ENCODE measurements around the gene CAST. TPM values are rescaled to one million over a fixed set of nuclear protein-coding genes. Genes with fewer than 3 reads are reported as not detected.

CAST gene
- total and polyA plus RNA-seq, 8 donors: 26.5 to 100 (median 63.6) TPM

DNA sequence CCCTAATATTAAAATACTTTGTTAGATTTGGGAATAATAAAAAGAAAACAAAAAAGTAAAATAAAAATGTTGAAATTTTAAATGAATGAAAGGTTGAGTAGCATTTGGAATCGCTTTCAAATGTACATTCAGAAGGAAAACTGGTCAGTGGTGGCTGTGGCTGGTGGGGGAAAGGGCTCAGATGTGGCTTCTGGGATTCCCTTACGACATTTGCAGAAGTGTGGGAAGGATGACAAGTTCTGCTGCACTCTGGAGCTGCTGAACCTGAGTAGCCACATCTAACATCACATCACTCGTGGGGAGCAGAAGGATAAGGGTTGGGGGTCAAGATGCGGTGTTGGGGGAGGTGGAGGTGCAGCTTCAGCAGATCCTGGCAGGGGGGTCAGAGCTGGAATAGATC lies 25.6 kb upstream of the CAST start:
- DNase-seq (no peak), ATAC-seq (no peak), FAIRE-seq (no peak)
- no peaks in the 10 kb centered on the region for H3K27me3 ChIP-seq
- WGBS, 2 donors: 88 to 94% methylated on average over 4 of the region's 4 CpGs
- intact Hi-C loops (cut with DNase I): no loop called here
- H3K27ac ChIP-seq: no peak overlapping the region
- H3K4me3 ChIP-seq: no peak overlapping the region
- no peaks in the 10 kb centered on the region for H3K36me3 ChIP-seq
- TF ChIP-seq, protein P1, sequence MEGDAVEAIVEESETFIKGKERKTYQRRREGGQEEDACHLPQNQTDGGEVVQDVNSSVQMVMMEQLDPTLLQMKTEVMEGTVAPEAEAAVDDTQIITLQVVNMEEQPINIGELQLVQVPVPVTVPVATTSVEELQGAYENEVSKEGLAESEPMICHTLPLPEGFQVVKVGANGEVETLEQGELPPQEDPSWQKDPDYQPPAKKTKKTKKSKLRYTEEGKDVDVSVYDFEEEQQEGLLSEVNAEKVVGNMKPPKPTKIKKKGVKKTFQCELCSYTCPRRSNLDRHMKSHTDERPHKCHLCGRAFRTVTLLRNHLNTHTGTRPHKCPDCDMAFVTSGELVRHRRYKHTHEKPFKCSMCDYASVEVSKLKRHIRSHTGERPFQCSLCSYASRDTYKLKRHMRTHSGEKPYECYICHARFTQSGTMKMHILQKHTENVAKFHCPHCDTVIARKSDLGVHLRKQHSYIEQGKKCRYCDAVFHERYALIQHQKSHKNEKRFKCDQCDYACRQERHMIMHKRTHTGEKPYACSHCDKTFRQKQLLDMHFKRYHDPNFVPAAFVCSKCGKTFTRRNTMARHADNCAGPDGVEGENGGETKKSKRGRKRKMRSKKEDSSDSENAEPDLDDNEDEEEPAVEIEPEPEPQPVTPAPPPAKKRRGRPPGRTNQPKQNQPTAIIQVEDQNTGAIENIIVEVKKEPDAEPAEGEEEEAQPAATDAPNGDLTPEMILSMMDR (IDR thresholded peaks at IDR 0.05): no peak
- H3K9me3 ChIP-seq: no peaks in the 10 kb centered on the region
- no peaks in the 10 kb centered on the region for H3K4me1 ChIP-seq

DNA sequence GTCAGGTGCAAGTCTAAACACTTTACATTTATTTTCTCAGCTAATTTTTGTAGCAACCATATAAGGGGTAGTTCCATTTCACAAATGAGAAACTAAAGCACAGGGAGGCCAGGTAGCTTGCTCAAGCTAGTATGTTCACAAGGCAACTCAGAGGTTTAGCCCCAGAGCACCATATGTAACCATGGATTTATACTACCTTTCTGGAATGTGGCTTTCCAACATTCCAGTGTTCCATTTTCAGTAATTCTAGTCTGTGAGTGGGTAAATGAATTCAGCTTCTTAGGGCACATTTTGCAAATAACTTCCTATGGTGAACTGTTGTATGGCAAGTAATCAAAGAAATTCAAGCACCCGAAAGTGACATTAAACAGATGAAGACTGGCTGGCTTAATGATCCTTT lies 25.0 kb upstream of the CAST start:
- H3K27me3 ChIP-seq: no peaks in the 10 kb centered on the region
- FAIRE-seq (no peak), ATAC-seq (no peak), DNase-seq (no peak)
- TF ChIP-seq, protein P1 (IDR thresholded peaks at IDR 0.05): no peak
- no peaks in the 10 kb centered on the region for H3K9me3 ChIP-seq
- no peaks in the 10 kb centered on the region for H3K4me1 ChIP-seq
- H3K27ac ChIP-seq: no peak overlapping the region
- intact Hi-C loops (cut with DNase I): no loop called here
- H3K4me3 ChIP-seq: no peak overlapping the region
- no peaks in the 10 kb centered on the region for H3K36me3 ChIP-seq
- WGBS, 2 donors: 86 to 88% methylated on average over 1 of the region's 1 CpG

DNA sequence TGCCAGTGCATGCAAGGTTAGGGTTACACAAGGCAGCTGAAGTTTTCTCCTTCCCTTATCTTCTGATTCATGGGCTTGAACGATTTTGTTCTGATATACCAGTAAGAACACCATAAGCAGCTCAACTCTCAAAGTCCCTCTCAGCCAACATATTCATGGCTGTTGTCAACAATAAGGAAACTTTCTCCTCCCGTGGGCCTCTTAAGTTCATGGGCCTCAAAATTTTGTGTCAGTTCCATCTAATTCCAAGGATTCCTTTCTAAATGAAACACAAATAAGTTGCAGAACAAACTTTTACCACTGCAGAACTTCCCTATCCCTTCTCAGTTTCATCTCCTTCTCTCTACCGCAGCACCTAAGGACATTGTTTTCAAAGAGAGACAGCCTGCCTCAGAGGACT lies 23.6 kb upstream of the CAST start:
- WGBS, 2 donors: 63 to 83% methylated on average over 3 of the region's 3 CpGs
- ATAC-seq (no peak), DNase-seq (no peak), FAIRE-seq (no peak)
- TF ChIP-seq, protein P1 (IDR thresholded peaks at IDR 0.05): no peak
- no peak overlapping the region for H3K4me3 ChIP-seq
- H3K27ac ChIP-seq: no peak overlapping the region
- H3K9me3 ChIP-seq: no peaks in the 10 kb centered on the region
- H3K4me1 ChIP-seq: no peaks in the 10 kb centered on the region
- no peaks in the 10 kb centered on the region for H3K27me3 ChIP-seq
- intact Hi-C loops (cut with DNase I): no loop called here
- no peaks in the 10 kb centered on the region for H3K36me3 ChIP-seq

DNA sequence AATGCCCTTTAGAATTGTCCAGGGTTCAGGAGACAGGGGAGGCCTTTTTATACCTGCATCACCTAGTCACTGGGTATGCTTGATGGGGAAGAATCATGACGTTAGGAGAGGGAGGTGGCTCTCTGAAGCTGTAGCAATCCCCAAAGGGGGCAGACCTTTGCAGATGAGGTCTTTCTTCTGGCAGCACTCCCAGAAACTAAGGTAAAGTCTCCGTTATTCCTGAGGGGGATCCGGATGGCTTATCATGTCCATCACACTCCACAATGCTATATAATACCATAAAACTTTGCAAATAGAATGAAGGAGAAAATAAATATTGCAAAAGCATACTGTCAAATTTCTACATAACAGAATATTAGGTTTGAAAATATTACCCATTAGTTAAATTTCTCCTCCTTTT lies 21.5 kb upstream of the CAST start:
- Histone ChIP-seq H3K36me3 (no peaks in the 10 kb centered on the region), H3K27ac (no peak overlapping the region), H3K9me3 (no peaks in the 10 kb centered on the region), H3K4me1 (no peaks in the 10 kb centered on the region), H3K4me3 (no peak overlapping the region), H3K27me3 (no peaks in the 10 kb centered on the region)
- intact Hi-C loops (cut with DNase I): no loop called here
- WGBS, 2 donors: 52 to 61% methylated on average over 3 of the region's 3 CpGs
- no peak for ATAC-seq
- DNase-seq: no peak
- TF ChIP-seq, protein P1 (IDR thresholded peaks at IDR 0.05): no peak
- no peak for FAIRE-seq

DNA sequence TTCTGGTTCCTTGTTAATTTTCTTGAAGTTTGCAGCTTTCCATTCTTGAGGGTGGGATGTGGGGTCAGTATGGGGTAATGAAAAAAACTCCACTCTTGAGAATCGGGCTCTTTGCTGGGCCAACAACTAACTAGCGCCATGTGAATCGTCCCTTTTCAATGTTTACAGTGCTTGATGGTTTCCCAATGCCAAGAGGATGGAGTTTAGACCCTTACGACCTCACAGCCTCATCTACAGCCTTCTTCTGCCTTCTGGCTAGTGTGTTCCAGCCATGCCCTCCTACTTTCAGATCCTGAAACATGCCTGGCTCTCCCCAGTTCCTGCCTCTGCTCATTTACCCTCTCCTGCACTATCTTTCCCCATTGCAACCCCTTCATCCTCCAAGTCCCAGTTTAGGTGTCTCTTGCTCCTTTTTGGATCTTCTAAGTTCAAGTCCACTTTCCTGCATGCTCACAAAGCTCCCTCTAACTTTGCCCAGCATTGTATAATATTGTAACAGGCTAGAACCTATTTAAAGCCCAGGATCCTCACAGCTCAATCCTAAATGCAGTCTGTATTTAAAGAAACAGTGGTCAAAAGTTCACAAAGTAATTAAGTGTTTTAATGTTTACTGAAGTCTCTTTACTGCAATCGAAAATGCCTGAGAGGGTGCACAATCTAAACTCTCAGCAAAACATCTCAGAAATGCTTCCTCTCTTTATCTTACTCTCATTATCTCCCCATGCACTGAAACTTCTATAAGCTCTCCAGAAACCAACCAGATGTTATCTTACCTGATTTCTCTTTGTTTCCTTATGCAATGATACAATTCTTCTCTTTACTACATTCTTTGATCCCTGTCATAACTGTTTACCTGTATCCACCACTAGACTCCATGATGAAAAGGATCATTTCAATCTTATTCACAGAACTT lies 20.6 kb upstream of the CAST start:
- ATAC-seq: no peak
- Histone ChIP-seq H3K27me3 (no peaks in the 10 kb centered on the region), H3K9me3 (no peaks in the 10 kb centered on the region), H3K27ac (no peak overlapping the region), H3K4me1 (no peaks in the 10 kb centered on the region), H3K4me3 (no peak overlapping the region), H3K36me3 (no peaks in the 10 kb centered on the region)
- WGBS, 2 donors: 52 to 60% methylated on average over 5 of the region's 5 CpGs
- no peak for FAIRE-seq
- no peak for DNase-seq
- intact Hi-C loops (cut with DNase I): no loop called here
- TF ChIP-seq, protein P1 (IDR thresholded peaks at IDR 0.05): no peak

Measured in pancreas (tissue), 10 donors.